WERI-Rb-1 (cell line): ENCODE results near the gene APCDD1.

ENCODE experiments used
- DNase-seq: peaks from one replicate; pipeline ENCODE4 v3.0.0-alpha.2; 2020
- H3K27ac ChIP-seq: fragments of 250-450 bp; sonication (Bioruptor Pico); 2 replicates; pipeline ENCODE4 v1.5.1; 2020; ENCODE audit warnings: mild to moderate bottlenecking, moderate library complexity
- H3K27me3 ChIP-seq: fragments of 250-450 bp; sonication (Bioruptor Pico); 2 replicates; pipeline ENCODE4 v1.5.1; 2021; ENCODE audit warnings: mild to moderate bottlenecking, low read depth, moderate library complexity; ENCODE audit not compliant: insufficient read depth, severe bottlenecking
- H3K36me3 ChIP-seq: fragments of 250-450 bp; sonication (Bioruptor Pico); 2 replicates; pipeline ENCODE4 v1.5.1; 2020; ENCODE audit warnings: mild to moderate bottlenecking, moderate library complexity
- H3K4me3 ChIP-seq: 2 replicates; pipeline ENCODE4 v1.5.1; 2011; ENCODE audit warnings: low read depth, mild to moderate bottlenecking, control low read depth, low read length
- H3K9me3 ChIP-seq: fragments of 250-450 bp; sonication (Bioruptor Pico); 2 replicates; pipeline ENCODE4 v1.5.1; 2021; ENCODE audit warnings: mild to moderate bottlenecking, moderate library complexity; ENCODE audit not compliant: severe bottlenecking
- CTCF ChIP-seq: IDR thresholded peaks from 2 replicates; pipeline ENCODE4 v1.5.1; 2011; ENCODE audit warnings: low read depth, mild to moderate bottlenecking, control low read depth, inconsistent platforms, low read length

The APCDD1 gene

GRCh38 chr18:10458691-10459090, 4.3 kb downstream of the APCDD1 start:
- no peak for DNase-seq
- no peaks in the 10 kb centered on the region for H3K9me3 ChIP-seq
- no peak overlapping the region for H3K27ac ChIP-seq
- no peak overlapping the region for H3K4me3 ChIP-seq
- TF ChIP-seq CTCF: no peak
- H3K27me3 ChIP-seq: no peaks in the 10 kb centered on the region
- H3K36me3 ChIP-seq: no peaks in the 10 kb centered on the region

DNA sequence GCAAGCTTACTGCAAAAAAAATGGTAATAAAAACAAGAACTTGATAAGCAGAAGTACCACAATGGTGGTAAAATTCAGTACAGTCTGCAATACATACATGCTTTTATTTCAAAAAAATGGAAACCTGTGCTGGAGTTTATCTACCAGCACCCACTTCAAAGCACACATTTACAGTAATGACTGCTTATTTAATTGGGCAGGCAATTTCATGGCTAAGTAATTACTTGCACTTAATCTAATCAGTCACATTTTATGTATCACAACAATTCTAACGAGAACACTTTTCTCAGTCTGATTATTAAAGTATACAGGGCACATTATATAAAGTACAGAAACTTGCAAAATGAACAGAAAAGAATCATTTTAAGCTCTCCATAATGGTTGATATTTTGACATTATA, 5.2 kb downstream of the APCDD1 start:
- Histone ChIP-seq H3K27me3 (no peaks in the 10 kb centered on the region), H3K4me3 (no peak overlapping the region), H3K27ac (no peak overlapping the region), H3K36me3 (no peaks in the 10 kb centered on the region), H3K9me3 (no peaks in the 10 kb centered on the region)
- DNase-seq: no peak
- TF ChIP-seq CTCF: no peak

GRCh38 chr18:10460414-10461018, 6.1 kb downstream of the APCDD1 start:
- H3K9me3 ChIP-seq: no peaks in the 10 kb centered on the region
- DNase-seq: no peak
- H3K27ac ChIP-seq: no peak overlapping the region
- H3K4me3 ChIP-seq: no peak overlapping the region
- no peak for TF ChIP-seq CTCF
- no peaks in the 10 kb centered on the region for H3K27me3 ChIP-seq
- no peaks in the 10 kb centered on the region for H3K36me3 ChIP-seq

DNA sequence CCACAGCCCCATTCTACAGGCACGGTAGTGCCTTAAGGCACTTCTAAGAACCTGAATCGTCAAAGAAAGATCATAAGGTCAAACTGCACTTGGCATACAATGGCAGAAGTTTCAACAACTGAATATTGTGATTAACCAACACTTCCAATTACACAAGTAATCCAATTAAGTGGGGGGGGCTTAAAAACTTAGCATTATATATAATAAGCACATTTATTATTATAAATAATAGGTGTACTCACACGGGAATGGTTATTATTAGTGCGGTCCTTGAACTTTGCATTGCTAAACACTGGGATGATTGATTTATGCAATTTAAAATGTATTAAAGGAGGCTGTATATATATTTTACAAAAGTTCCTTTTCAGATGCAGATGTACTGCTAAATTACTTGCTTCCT, 7.6 kb downstream of the APCDD1 start:
- no peak for TF ChIP-seq CTCF
- Histone ChIP-seq H3K4me3 (no peak overlapping the region), H3K27me3 (no peaks in the 10 kb centered on the region), H3K9me3 (no peaks in the 10 kb centered on the region), H3K36me3 (no peaks in the 10 kb centered on the region), H3K27ac (no peak overlapping the region)
- no peak for DNase-seq

DNA sequence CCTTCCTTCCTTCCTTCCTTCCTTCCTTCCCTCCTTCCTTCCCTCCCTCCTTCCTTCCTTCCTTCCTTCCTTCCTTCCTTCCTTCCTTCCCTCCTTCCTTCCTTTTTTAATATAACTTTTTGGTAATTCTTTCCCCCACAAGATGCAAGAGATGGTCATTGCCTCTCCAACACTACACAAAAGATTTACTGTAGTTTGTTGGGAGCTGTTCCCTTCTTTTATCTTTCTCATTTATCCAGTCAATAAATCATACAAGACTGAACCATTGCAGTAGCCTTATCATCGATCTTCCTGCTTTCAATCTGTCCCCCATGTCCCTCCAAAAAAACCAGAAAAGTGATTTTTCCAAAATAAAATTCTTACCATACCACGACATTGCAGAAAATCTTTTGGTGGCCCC, 8.2 kb downstream of the APCDD1 start:
- TF ChIP-seq CTCF: no peak
- H3K36me3 ChIP-seq: no peaks in the 10 kb centered on the region
- no peaks in the 10 kb centered on the region for H3K9me3 ChIP-seq
- DNase-seq: no peak
- H3K27me3 ChIP-seq: no peaks in the 10 kb centered on the region
- no peak overlapping the region for H3K27ac ChIP-seq
- no peak overlapping the region for H3K4me3 ChIP-seq

DNA sequence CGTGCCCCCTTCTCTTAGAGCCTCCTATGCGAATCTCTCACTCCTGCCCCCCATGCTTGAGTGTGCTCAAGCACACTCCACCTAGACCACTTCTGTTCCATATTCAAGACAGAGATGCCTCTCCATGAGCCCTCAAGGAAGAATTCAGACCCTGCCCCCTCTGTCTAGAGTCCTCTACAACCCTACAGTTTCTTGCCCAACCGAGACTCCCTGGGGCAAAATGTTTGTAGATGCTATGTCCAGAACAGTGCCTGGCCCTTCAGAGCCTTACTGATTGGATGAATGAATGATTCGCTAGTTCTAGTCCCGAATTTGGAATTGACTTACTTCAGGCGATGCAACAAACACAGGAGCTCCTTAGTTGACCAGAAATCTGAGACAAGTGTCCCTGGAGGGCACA, 8.7 kb downstream of the APCDD1 start:
- no peak for TF ChIP-seq CTCF
- Histone ChIP-seq H3K36me3 (no peaks in the 10 kb centered on the region), H3K27ac (no peak overlapping the region), H3K9me3 (no peaks in the 10 kb centered on the region), H3K4me3 (no peak overlapping the region), H3K27me3 (no peaks in the 10 kb centered on the region)
- DNase-seq: no peak
